BJ (cell line): ENCODE data around the gene EME2. TPM values are rescaled to one million over a fixed set of nuclear protein-coding genes. Genes with fewer than 3 reads are reported as not detected.

Experiments used
- CTCF ChIA-PET: fragments of 350-600 bp; formaldehyde crosslinking; extraction: SDS; loops from one replicate; lab custom pipeline; 2021; ENCODE audit warnings: antibody characterized with exemption, inconsistent platforms; lab: Yijun Ruan, JAX
- POLR2A ChIA-PET: fragments of 300-600 bp; sonication (Branson Sonifier 250); formaldehyde crosslinking; extraction: SDS; loops from one replicate; lab custom pipeline; 2021; ENCODE audit warnings: antibody characterized with exemption; lab: Charles Lee
- DNase-seq: peaks from one replicate; pipeline ENCODE4 v3.0.0-alpha.2; 2011; ENCODE audit warnings: low read depth
- H3K27me3 ChIP-seq: 2 replicates; pipeline ENCODE4 v1.6.0; 2011; ENCODE audit warnings: low read length; ENCODE audit not compliant: control insufficient read depth, insufficient read depth
- H3K36me3 ChIP-seq: 2 replicates; pipeline ENCODE4 v1.5.1; 2011; ENCODE audit warnings: low read length; ENCODE audit not compliant: control insufficient read depth, insufficient read depth
- H3K4me3 ChIP-seq: 2 replicates; pipeline ENCODE4 v1.5.1; 2011; ENCODE audit warnings: low read depth, mild to moderate bottlenecking, control low read depth, low read length
- polyA plus RNA-seq: library from polyadenylated mRNA; depleted of rRNA; stranded (reverse); fragments of >200 nt; gene quantifications from 2 replicates; pipeline ENCODE4 v1.2.3, GENCODE V29; 2011
- TF ChIP-seq, protein P1 (sequence below): IDR thresholded peaks from 2 replicates; pipeline ENCODE4 v1.5.1; 2011; ENCODE audit warnings: low read depth, mild to moderate bottlenecking, control low read depth, inconsistent platforms, low read length, moderate library complexity; ENCODE audit not compliant: insufficient read depth

EME2 gene
- polyA plus RNA-seq, 1 experiment: 4.0 TPM

DNA sequence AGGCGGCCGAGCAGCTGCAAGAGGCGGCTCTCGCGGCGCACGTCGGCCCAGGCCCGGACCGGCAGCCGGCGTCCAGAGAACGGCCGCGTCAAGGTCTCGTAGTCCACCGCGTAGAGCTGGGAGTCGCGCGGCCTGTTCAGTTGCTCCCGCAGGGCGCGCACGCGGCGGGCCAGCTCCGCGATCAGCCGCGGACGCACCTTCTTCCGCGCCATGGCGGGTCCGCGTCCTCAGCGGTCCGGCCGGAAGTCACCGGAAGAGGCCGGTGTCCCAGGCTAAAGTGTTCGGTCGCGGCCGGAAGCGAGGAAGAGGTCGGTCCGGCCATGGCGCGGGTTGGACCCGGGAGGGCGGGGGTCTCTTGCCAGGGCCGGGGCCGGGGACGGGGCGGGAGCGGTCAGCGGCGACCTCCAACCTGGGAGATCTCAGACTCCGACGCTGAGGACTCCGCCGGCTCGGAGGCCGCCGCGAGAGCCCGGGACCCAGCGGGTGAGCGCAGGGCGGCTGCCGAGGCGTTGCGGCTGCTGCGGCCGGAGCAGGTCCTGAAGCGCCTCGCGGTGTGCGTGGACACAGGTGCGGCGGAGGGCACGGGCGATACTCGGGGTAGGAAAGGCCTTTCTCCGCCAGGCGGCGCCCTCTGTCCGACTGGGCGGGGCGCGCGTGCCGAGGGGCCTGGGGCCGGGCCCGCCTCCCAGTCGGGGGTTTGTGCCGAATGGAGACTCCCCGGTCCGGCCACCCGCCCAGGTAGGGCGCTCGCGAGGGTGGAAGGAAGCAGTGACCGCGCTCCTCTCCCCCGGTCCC, 495 bp downstream of the EME2 start, which contains the start of gene MRPS34:
MRPS34 (minus strand) TSS at position 227 of the 795 bp plus-strand sequence; CDS start at position 212, 15 bp downstream.
- Histone ChIP-seq H3K4me3 (peak within 1 kb of the TSS; percentile 92), H3K27me3 (no peaks in the 10 kb centered on the region), H3K36me3 (peaks cover 35% of the 10 kb centered on the region)
- POLR2A ChIA-PET: interaction anchor here (0.6 kb wide), 1 partner anchor 68 kb away, joined by 4 read pairs; no protein-coding TSS in a partner anchor
- no peak for DNase-seq
- TF ChIP-seq, protein P1, sequence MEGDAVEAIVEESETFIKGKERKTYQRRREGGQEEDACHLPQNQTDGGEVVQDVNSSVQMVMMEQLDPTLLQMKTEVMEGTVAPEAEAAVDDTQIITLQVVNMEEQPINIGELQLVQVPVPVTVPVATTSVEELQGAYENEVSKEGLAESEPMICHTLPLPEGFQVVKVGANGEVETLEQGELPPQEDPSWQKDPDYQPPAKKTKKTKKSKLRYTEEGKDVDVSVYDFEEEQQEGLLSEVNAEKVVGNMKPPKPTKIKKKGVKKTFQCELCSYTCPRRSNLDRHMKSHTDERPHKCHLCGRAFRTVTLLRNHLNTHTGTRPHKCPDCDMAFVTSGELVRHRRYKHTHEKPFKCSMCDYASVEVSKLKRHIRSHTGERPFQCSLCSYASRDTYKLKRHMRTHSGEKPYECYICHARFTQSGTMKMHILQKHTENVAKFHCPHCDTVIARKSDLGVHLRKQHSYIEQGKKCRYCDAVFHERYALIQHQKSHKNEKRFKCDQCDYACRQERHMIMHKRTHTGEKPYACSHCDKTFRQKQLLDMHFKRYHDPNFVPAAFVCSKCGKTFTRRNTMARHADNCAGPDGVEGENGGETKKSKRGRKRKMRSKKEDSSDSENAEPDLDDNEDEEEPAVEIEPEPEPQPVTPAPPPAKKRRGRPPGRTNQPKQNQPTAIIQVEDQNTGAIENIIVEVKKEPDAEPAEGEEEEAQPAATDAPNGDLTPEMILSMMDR: peak; percentile 62
- CTCF ChIA-PET: interaction anchor here (0.6 to 1.9 kb wide), 7 partner anchors 9 to 81 kb away, joined by 3 to 11 read pairs (median 3); partner anchors contain the start of genes MAPK8IP3, NUBP2 and SPSB3

DNA sequence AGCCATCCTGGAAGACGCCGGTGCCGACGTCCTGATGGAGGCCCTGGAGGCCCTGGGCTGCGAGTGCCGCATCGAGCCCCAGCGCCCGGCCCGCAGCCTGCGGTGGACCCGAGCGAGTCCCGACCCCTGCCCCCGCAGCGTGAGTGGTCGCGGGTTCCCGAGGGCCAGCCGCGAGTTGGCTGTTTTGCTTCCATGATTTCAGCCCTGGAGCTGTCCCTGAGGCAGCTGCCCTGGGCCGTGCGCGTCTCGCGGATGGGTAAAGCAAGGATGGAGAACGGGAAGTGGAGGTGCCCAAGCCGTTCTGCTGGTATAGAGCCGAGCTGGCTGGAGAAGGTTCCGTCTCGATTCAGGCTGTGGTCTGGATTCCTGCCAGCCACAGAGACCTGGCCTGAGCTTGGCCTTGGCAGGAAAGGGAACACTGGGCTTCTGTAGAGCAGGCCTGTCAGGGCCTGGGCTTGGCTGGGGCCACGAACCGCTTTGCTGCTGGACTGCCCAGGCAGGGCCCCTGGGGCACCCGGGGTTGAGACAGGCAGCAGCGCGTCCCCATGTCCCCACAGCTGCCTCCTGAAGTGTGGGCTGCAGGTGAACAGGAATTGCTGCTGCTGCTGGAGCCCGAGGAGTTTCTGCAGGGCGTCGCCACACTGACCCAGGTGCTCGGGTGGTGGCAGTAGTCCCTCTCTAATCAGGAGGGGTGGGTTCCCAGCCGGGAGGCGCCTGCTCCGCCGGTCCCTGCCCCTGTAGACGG, 1.3 kb downstream of the EME2 start:
- Histone ChIP-seq H3K27me3 (no peaks in the 10 kb centered on the region), H3K36me3 (peaks cover 29% of the 10 kb centered on the region), H3K4me3 (peak overlapping the region; percentile 92)
- no peak for DNase-seq
- ChIA-PET CTCF (interaction anchor here (1.0 to 1.9 kb wide), 4 partner anchors 9 to 68 kb away, joined by 3 to 11 read pairs (median 6); partner anchors contain the start of genes MAPK8IP3, NUBP2 and SPSB3), POLR2A (no interaction called here)
- TF ChIP-seq, protein P1: no peak

DNA sequence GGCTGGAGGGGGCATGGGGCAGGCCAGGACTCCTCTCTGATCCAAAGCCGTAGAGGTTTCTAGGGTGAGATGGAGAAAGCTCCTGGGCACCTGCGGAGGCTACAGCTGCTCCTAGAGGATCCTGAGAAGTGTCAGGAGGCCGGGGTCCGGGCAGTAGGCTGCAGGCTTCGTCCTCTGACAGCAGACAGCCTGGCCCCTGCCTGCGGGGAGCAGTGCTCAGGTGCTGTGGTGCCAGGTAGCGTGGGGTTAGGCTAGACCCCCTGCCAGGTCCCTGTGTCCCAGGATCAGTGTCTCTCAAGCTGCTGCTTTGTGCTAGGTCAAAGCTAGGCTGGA, 1.8 kb downstream of the EME2 start:
- H3K4me3 ChIP-seq: peak overlapping the region; percentile 92
- H3K27me3 ChIP-seq: no peaks in the 10 kb centered on the region
- peaks cover 25% of the 10 kb centered on the region for H3K36me3 ChIP-seq
- TF ChIP-seq, protein P1: no peak
- CTCF ChIA-PET: interaction anchor here (1.0 to 1.9 kb wide), 4 partner anchors 8 to 68 kb away, joined by 3 to 11 read pairs (median 6); partner anchors contain the start of genes MAPK8IP3, NUBP2 and SPSB3
- no peak for DNase-seq
- POLR2A ChIA-PET: no interaction called here

DNA sequence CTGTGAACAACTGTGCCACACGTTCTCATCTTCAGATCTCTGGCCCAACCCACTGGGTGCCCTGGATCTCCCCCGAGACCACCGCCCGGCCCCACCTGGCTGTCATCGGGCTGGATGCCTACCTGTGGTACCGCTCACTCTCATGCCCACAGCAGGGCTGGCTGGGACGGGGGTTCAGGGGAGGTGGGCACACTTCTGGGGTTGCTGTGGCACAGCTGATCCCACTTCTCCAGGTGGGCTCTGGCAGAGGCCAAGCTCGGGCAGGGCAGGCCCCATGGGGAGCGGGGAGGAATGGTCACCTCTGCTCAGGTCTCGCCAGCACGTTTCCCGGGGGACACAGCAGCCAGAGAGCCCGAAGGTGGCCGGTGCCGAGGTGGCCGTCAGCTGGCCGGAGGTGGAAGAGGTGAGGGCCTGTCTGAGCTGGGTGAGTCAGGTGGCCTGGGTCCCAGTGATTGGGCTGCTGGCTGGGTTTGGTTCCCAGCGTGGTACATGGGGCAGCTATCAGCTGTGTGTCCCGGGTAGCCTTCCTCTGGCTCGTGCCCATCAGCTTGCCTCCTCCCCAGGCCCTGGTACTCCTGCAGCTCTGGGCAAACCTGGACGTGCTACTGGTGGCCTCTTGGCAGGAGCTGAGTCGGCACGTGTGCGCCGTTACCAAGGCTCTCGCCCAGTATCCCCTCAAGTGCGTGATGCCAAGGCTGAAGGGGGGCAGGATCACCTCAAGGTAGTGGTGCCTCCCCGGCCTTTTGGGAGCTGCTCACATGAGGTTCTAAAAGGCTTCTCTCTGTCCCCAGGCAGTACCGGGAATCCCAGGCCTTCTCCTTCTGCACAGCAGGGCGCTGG, 2.6 kb downstream of the EME2 start:
- POLR2A ChIA-PET: no interaction called here
- TF ChIP-seq, protein P1: no peak
- no peak for DNase-seq
- Histone ChIP-seq H3K27me3 (no peaks in the 10 kb centered on the region), H3K4me3 (no peak overlapping the region), H3K36me3 (peaks cover 27% of the 10 kb centered on the region)
- CTCF ChIA-PET: interaction anchor here (0.6 to 1.6 kb wide), 4 partner anchors 8 to 81 kb away, joined by 3 to 11 read pairs (median 3); partner anchors contain the start of genes NUBP2 and SPSB3
